Skeletal muscle cell (primary cell): Measurements from ENCODE around the gene LRP5.
"Not testable (repeated sequence)": the region's sequence is repeated elsewhere in the genome, so short reads cannot be mapped to it uniquely, and the experiment has no call there.

Experiments used
- DNase-seq: peaks from one replicate; pipeline ENCODE4 v3.0.0-alpha.2; 2010; ENCODE audit warnings: low read depth
- H3K4me3 ChIP-seq: 2 replicates; pipeline ENCODE4 v1.5.1; 2011; ENCODE audit warnings: low read depth, mild to moderate bottlenecking, control low read depth, low read length, moderate library complexity

Gene LRP5

DNA sequence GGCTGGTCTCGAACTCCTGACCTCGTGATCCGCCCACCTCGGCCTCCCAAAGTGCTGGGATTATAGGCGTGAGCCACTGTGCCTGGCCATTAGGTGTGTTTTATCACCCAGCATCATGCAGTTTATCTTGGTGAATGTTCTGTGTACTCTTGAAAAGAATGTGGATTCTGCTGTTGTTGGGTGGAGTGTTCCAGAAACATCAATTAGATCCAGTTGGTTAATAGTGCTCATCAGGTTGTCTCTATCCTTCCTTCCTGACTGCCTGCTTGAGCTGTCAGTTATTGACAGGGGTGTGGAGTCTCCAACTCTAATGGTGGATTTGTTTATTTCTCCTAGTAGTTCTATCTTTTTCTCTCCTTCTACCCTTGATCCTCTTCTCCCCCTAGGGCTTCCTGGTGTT, 118.0 kb downstream of the LRP5 start:
- no peak for DNase-seq
- no peak overlapping the region for H3K4me3 ChIP-seq

DNA sequence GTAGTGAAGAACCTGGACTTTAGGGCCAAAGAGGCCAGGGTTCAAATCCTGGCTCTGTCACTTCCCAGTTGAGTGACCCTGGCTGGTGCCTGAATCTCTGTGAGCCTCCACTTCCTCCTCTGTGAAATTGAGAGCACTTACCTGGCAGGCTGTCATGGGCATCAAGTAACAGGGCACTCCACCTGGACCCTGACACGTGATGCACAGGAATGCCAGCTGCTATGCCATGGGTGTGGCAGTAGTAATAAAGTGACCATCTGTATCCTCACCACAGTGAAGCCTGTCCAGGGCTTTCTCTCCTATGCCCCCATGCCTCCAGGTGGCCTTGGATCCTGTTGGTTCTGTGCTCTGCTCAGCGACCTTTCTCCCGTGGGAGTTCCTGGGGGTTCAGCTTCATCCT, 118.4 kb downstream of the LRP5 start:
- no peak overlapping the region for H3K4me3 ChIP-seq
- no peak for DNase-seq

- no peak overlapping the region for H3K4me3 ChIP-seq
- DNase-seq: no peak
Observed at GRCh38 chr11:68431984-68432645, 119.7 kb downstream of the LRP5 start.

GRCh38 chr11:68432874-68433273, 120.5 kb downstream of the LRP5 start:
- H3K4me3 ChIP-seq: no peak overlapping the region
- no peak for DNase-seq

DNA sequence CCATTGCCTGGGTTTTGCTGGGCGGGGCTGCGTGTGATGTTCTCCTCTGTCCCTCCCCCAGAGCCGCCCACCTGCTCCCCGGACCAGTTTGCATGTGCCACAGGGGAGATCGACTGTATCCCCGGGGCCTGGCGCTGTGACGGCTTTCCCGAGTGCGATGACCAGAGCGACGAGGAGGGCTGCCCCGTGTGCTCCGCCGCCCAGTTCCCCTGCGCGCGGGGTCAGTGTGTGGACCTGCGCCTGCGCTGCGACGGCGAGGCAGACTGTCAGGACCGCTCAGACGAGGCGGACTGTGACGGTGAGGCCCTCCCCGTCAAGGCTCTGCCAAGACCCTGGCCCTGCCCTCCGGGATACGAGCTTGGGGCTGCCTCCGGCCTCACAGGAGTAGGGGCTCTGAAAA, 121.2 kb downstream of the LRP5 start:
- no peak overlapping the region for H3K4me3 ChIP-seq
- no peak for DNase-seq

DNA sequence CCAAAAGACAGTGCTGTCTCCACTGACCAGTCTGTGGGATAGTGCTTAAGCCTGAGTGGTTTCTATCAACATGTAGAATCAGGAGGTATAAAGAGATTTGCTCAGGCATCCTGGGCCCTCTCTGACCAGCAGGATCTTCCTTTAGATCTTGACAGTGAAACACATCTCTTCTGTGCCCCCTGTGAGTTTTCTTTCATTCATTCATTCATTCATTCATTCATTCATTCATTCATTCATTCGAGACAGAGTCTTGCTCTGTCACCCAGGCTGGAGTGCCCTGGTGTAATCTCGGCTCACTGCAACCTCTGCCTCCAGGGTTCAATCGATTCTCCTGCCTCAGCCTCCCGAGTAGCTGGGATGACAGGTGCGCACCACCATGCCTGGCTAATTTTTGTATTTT, 121.8 kb downstream of the LRP5 start:
- DNase-seq, H3K4me3 ChIP-seq: not testable (repeated sequence)

DNA sequence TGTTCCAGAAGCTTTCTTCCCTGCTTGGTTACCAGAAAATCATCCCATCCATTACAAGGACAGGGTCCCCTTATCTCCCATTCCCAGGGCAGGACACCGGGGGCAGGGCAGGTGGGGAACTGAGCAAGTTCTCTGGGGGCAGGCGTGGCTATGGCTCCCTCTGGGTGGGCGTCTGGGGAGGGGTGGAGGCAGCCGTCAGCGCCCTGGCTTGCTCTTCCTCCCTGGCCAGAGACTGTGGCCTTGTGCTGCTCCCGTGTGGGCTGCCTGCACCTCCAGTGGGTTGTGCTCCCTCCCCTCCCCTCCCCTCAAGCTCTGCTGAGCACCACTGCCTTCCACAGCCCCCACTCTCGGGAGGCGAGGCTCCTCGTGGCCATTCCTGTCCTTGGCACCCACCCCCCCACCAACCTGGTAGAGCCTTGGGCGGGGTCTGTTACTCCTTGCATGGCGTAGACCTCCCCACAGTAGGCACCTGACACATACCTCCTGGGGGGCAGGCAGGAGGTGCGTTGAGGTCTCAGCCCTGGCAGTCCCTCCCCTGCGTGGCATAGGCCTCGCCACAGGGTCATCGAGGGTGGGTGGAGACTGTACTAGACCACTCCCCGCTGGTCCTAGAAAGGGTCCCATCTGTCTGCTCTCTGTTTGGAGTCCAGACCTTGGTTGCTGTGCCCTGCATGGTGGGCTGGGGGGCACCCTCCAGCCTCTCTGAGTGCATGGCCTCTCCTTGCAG, 123.9 kb downstream of the LRP5 start:
- H3K4me3 ChIP-seq: no peak overlapping the region
- no peak for DNase-seq

DNA sequence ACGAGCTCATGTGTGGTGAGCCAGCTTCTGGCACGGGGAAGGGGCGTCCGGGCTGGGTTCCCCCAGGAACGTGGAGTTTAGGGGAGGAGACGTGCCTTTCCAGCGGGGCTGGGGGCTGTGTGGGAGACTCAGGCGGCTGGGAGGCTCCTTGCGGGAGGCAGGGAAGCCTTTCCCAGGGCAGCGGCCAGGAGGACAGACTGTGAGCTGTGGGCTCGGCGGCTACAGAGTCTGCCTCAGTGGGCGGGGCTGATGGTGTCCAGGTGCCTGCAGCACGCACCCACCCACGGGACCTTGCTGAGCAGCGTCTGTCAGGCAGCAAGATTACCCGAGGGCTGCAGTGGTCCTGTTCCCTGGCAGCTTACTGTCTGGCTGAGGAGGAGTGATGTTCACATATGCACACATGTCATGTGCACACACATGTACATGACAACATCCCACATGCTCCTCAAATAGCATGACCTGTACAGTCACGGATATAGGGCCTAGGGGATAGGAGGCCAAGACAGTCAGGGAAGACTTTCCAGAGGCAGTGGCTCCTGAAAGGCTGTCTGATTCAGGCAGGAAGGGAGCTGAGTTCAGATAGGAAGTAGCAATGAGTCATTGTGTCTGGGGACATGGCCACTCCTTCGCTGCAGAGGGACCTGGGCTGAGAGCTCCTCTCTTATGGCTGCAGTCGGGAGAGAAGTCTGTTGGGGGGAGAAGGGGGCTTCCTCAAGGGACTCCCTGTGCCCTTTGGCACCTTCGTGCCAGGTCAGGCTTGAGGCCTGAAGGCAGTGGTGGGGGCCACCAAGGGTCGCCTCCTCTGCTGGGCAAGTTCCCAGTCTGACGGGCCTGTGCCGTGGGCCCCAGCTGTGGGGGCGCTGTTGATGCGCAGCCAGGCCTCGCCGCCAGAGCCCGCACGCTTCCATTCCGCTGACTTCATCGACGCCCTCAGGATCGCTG, 124.9 kb downstream of the LRP5 start:
- DNase-seq: peak; percentile 67
- H3K4me3 ChIP-seq: no peak overlapping the region

DNA sequence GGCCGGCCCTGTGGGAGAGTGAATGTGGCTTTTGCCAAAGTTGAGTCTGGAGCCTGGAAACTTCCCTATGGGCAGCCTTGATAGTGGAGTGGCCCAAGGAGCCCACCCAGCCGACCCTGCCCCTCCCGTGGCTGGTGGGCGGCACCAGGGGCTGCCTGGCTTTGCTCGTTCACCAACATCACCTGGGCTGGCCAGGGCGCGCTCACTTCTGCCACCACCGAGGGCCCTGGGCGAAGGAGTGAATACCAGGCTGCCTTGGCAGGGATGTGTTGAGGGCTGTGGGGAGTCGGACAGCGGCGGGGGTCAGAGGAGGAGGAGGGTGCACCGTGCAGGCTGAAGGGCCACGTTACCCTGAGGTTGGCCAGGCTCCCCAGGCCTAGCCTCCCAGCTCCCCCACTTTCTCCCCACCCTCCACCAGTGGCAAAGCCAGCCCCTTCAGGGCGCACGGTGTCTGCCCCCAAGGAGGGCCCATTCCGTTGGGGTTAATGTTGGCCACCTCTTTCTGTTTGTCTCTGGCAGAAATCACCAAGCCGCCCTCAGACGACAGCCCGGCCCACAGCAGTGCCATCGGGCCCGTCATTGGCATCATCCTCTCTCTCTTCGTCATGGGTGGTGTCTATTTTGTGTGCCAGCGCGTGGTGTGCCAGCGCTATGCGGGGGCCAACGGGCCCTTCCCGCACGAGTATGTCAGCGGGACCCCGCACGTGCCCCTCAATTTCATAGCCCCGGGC, 125.7 kb downstream of the LRP5 start:
- no peak overlapping the region for H3K4me3 ChIP-seq
- no peak for DNase-seq

DNA sequence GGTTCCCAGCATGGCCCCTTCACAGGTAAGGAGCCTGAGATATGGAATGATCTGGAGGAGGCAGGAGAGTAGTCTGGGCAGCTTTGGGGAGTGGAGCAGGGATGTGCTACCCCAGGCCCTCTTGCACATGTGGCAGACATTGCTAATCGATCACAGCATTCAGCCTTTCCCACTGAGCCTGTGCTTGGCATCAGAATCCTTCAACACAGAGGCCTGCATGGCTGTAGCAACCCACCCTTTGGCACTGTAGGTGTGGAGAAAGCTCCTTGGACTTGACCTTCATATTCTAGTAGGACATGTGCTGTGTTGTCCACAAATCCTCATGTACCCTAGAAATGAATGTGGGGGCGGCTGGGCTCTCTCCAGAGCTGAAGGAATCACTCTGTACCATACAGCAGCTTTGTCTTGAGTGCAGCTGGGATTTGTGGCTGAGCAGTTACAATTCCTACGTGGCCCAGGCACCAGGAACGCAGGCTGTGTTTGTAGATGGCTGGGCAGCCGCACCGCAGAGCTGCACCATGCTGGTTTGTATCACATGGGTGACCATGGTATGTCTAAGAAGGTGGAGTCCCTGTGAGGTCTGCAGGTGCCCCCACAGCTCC, 126.4 kb downstream of the LRP5 start:
- no peak for DNase-seq
- H3K4me3 ChIP-seq: no peak overlapping the region

- no peak overlapping the region for H3K4me3 ChIP-seq
- DNase-seq: no peak
Observed at GRCh38 chr11:68439355-68440065, 127.1 kb downstream of the LRP5 start.

- H3K4me3 ChIP-seq: no peak overlapping the region
Observed at GRCh38 chr11:68440224-68440623, 127.8 kb downstream of the LRP5 start.

DNA sequence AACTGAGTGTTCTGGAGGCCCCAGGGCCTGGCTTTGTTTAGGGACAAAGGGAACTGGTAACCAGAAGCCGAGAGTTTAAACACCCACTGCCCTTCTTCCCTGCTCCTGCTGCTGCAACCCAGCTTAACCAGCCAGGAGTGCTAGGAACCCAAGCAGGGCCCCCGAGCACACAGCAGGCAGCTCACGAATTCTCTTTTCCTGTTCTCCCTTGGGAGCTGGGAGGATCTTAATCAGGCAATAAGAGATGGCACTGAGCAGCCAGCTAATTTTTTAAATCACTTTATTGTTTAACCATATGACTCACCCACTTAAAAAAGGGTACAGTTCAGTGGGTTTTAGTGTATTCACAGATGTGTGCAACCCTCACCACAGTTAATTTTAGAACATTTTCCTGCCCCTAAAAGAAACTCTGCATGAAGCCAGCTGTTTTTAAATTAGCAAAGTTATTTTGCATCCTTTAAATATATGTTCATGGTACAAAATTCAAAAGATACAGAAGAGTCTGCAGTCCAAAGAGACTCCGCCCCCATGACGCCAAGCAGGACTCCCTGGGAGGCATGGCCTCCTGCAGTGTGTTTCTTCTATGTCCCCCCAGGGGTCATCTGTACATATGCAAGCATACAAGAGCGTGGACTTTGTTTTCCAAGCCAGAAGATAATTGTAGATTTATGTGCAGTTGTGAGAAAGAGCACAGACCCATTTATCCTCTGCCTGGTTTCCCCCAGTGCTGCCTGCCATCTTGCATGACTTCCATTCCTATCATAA, 129.3 kb downstream of the LRP5 start:
- DNase-seq: peak; percentile 73
- no peak overlapping the region for H3K4me3 ChIP-seq

More at GRCh38 chr11:68440224-68440623, 127.8 kb downstream of the LRP5 start:
- DNase-seq: no peak

DNA sequence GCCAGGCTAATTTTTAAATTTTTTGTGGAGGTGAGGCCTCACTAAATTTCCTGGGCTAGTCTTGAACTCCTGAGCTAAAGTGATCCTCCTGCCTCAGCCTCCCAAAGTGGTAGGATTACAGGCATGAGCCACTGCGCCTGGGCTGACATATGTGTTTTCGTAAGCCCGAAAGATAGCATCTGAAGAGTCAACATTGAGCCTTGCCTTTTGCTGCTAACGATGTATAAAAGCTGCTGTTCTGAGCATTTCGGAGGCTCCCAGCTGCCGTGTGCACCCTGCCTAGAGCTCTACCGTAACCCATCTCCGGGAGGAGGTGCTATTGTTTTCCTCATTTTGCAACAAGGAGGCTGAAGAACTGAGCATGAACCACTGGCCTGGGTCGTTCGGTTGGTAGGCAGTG, 130.0 kb downstream of the LRP5 start:
- DNase-seq: no peak
- no peak overlapping the region for H3K4me3 ChIP-seq

DNA sequence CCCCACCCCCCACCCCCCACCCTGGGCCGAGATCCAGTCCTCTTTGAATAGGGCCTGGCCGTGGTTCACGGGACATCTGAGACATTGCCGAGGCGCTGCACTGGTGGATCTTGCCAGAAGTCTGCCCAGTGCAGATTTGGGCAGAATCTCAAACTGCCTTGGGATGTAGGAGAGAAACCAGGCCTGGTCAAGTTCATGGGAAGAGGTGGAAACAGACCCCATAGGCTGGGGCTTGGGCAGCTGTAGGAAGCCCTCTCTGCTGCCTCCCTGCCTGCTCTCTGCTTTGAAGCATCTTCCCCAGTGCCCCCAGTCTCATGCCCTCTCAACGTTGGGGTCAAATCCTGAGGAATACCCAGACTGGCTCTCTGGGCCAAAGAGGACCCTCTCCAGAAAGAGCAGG, 132.2 kb downstream of the LRP5 start:
- DNase-seq: no peak

GRCh38 chr11:68445531-68446035, 133.2 kb downstream of the LRP5 start:
- H3K4me3 ChIP-seq: no peak overlapping the region
- no peak for DNase-seq

More for the DNA sequence above, 132.2 kb downstream of the LRP5 start:
- H3K4me3 ChIP-seq: no peak overlapping the region

DNA sequence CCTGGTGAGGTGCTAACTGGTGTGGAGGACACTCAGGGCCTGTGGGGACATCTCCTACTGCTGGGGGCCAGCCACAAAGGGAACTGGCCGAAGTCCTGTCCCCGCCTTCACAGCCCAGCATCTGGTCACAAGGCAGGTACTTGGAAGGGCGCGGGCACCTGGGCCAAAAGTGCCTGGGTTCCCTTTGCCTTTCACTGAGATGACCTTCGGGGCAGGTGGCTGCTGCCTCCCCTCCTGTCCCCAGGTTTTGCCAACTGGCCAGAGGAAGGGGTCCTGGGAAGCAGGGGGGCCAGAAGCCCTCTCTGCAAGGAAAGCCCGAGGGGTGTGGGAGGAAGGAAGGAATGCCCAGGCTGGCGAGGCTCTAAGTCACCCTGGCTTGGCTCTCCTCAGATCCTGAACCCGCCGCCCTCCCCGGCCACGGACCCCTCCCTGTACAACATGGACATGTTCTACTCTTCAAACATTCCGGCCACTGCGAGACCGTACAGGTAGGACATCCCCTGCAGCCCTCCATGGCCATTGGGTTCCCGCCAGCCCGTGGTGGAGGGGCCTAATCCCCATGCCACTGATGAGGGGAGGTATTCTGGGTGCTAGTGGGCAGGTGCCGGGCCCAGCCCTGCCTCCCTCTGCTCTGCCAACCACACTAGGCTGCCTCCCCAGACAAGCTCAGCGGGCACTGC, 133.8 kb downstream of the LRP5 start:
- no peak overlapping the region for H3K4me3 ChIP-seq
- no peak for DNase-seq
